ENCODE data around the gene OR2L5. TPM values are rescaled to one million over a fixed set of nuclear protein-coding genes. Genes with fewer than 3 reads are reported as not detected.

OR2L5 gene
- total and polyA plus RNA-seq, 12 donors, result not detected

Other genes starting within 250 kb of the OR2L5 start
- gene OR14A16, start 189.5 kb upstream of the OR2L5 start, total RNA-seq, result not detected
- not detected for gene OR14A16, start 189.5 kb upstream of the OR2L5 start, polyA plus RNA-seq
- not detected for gene OR11L1, start 171.8 kb upstream of the OR2L5 start, total RNA-seq
- gene OR11L1, start 171.8 kb upstream of the OR2L5 start, polyA plus RNA-seq, result not detected
- under 1 TPM in 9 of 10 donors, not detected in 1; 0.09 to 0.85 (median 0.33) TPM for gene TRIM58, start 156.5 kb upstream of the OR2L5 start, total RNA-seq
- gene TRIM58, start 156.5 kb upstream of the OR2L5 start, polyA plus RNA-seq, result under 1 TPM in 1 of 2 donors, not detected in 1; 0.06 TPM
- gene OR2W3, start 118.1 kb upstream of the OR2L5 start, total RNA-seq, result under 1 TPM in 1 of 10 donors, not detected in 9; 0.26 TPM
- under 1 TPM in 1 of 2 donors, not detected in 1; 0.06 TPM for gene OR2W3, start 118.1 kb upstream of the OR2L5 start, polyA plus RNA-seq
- gene OR2T8, start 93.4 kb upstream of the OR2L5 start, total RNA-seq, result not detected
- gene OR2T8, start 93.4 kb upstream of the OR2L5 start, polyA plus RNA-seq, result not detected
- gene OR2AJ1, start 88.8 kb upstream of the OR2L5 start, total RNA-seq, result not detected
- gene OR2AJ1, start 88.8 kb upstream of the OR2L5 start, polyA plus RNA-seq, result not detected
- not detected for gene OR2L8, start 64.8 kb upstream of the OR2L5 start, total RNA-seq
- not detected for gene OR2L8, start 64.8 kb upstream of the OR2L5 start, polyA plus RNA-seq
- gene OR2AK2, start 48.4 kb upstream of the OR2L5 start, total RNA-seq, result not detected
- not detected for gene OR2AK2, start 48.4 kb upstream of the OR2L5 start, polyA plus RNA-seq
- under 1 TPM in 1 of 10 donors, not detected in 9; 0.07 TPM for gene OR2L2, start 16.4 kb downstream of the OR2L5 start, total RNA-seq
- not detected for gene OR2L2, start 16.4 kb downstream of the OR2L5 start, polyA plus RNA-seq
- not detected for gene OR2L3, start 33.2 kb downstream of the OR2L5 start, total RNA-seq
- not detected for gene OR2L3, start 33.2 kb downstream of the OR2L5 start, polyA plus RNA-seq
- not detected for gene OR2L13, start 81.5 kb downstream of the OR2L5 start, total RNA-seq
- not detected for gene OR2L13, start 81.5 kb downstream of the OR2L5 start, polyA plus RNA-seq
- not detected for gene OR2M5, start 131.5 kb downstream of the OR2L5 start, total RNA-seq
- not detected for gene OR2M5, start 131.5 kb downstream of the OR2L5 start, polyA plus RNA-seq
- not detected for gene OR2M2, start 161.2 kb downstream of the OR2L5 start, total RNA-seq
- gene OR2M2, start 161.2 kb downstream of the OR2L5 start, polyA plus RNA-seq, result not detected
- gene OR2M3, start 183.6 kb downstream of the OR2L5 start, total RNA-seq, result not detected
- gene OR2M3, start 183.6 kb downstream of the OR2L5 start, polyA plus RNA-seq, result not detected
- gene OR2M4, start 217.8 kb downstream of the OR2L5 start, total RNA-seq, result not detected
- gene OR2M4, start 217.8 kb downstream of the OR2L5 start, polyA plus RNA-seq, result not detected